ENCODE results near the gene IRF7. TPM values are rescaled to one million over a fixed set of nuclear protein-coding genes. Genes with fewer than 3 reads are reported as not detected.

IRF7 gene
- total RNA-seq, 1 donor from 2014 or later: 74.1 TPM

DNA sequence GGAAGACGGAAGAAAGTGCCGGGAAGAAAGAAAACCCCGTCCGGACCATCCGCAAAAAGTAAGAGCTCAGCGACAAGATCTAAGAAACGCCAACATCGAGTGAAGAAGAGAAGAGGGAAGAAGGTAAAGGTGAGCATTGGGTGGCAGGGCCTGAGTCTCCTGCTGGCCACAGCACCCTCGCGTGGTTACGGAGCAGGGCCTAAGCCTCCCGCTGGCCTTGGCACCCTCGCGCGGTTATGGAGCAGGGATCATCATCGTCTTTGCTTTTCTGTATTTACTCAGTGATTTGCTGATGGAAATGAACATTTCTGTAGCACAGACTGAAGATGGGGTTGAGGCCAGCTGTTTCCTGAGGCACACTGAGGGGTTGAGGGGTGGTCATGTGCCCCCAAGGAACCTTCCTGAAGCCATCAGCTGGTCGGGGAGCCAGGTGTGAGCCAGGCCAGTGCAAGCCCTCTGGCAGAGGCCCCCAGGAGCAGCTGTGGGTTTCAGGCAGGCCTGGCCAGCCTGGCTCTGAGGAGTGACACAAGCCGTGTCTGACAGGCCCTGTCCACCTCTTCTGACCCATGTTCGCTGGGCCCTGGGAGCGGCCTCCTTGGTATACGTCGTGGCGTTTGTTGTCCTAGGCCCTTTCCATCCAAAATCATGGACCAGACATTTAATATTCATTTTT lies 14.0 kb downstream of the IRF7 start:
- H3K4me1 Mint-ChIP-seq: no peaks in the 10 kb centered on the region
- intact Hi-C loops (cut with micrococcal nuclease): no loop called here
- no peak for ATAC-seq (ENCODE audit: low read depth)

DNA sequence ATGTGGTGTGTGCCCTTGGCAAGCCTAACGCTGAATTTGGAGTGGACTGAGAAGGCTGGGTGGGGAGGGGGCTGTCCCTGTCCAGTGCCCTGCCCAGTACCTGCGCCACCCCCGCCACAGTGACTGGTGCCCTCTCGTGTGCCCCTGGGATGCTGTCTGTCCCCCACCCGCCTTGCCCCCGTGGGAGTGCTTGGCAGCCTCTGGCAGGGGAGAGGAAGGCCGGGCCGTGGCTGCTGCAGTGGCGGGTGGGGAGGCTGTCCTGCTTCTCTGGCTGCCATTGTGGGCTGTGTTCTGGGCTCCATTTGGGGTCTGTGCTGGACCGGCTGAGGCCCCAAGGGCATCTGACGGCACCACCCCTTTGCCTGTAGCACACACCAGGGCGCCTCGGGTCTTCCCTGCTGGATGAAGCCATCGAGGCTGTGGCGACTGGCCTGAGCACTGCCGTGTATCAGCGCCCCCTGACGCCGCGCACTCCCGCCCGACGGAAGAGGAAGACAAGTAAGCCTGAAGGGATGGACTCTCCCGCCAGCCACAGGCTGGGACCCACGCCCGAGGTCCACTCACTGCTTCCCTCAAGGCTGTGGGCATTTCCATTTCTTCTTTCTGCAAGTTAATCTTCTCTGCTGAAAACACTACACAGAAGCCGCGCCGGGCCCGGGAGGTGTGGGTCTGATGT lies 17.6 kb downstream of the IRF7 start:
- Mint-ChIP-seq H3K27ac (no peak overlapping the region), H3K36me3 (ENCODE audit: low read depth) (peaks cover 82% of the 10 kb centered on the region), H3K9me3 (no peaks in the 10 kb centered on the region), H3K4me3 (no peak overlapping the region), H3K4me1 (no peaks in the 10 kb centered on the region), H3K27me3 (no peaks in the 10 kb centered on the region)
- CTCF ChIA-PET: no interaction called here
- POLR2A ChIA-PET: no interaction called here
- no peak for ATAC-seq (ENCODE audit: low read depth)
- no peak for TF ChIP-seq CTCF (IDR thresholded peaks at IDR 0.05)
- no peak for DNase-seq
- intact Hi-C loops (cut with micrococcal nuclease): no loop called here

More for the DNA sequence above, 14.0 kb downstream of the IRF7 start:
- H3K36me3 Mint-ChIP-seq (ENCODE audit: low read depth): peaks cover 78% of the 10 kb centered on the region
- no peak overlapping the region for H3K27ac Mint-ChIP-seq
- CTCF ChIA-PET: no interaction called here
- no peaks in the 10 kb centered on the region for H3K27me3 Mint-ChIP-seq
- no peak overlapping the region for H3K4me3 Mint-ChIP-seq
- POLR2A ChIA-PET: no interaction called here
- TF ChIP-seq CTCF (IDR thresholded peaks at IDR 0.05): no peak
- H3K9me3 Mint-ChIP-seq: no peaks in the 10 kb centered on the region
- no peak for DNase-seq

GRCh38 chr11:597166-597725 lies 18.5 kb downstream of the IRF7 start:
- H3K27ac Mint-ChIP-seq: no peak overlapping the region
- no peak for ATAC-seq (ENCODE audit: low read depth)
- H3K36me3 Mint-ChIP-seq (ENCODE audit: low read depth): peaks cover 86% of the 10 kb centered on the region

DNA sequence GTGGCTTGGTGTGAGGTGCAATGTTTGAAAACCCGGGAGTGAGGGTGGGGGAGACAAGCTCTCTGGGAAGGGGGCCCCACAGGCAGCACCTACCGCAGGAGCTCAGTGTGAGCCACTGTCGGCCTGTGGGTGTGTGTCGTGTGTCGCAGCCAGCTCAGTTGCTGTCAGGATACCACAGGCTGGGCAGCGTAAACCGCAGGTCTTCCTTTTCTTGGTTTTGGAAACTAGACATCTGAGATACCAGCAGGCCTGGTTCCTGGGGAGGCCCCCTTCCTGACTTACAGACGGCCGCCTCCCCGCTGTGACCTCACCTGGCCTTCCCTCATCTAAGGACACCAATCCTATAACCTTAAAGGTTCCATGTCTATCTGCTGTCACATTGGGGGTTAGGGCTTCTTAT lies 19.4 kb downstream of the IRF7 start:
- Mint-ChIP-seq H3K4me1 (no peaks in the 10 kb centered on the region), H3K4me3 (no peak overlapping the region), H3K27me3 (no peaks in the 10 kb centered on the region), H3K36me3 (ENCODE audit: low read depth) (peaks cover 84% of the 10 kb centered on the region), H3K9me3 (no peaks in the 10 kb centered on the region), H3K27ac (no peak overlapping the region)
- intact Hi-C loops (cut with micrococcal nuclease): no loop called here
- ChIA-PET CTCF (no interaction called here), POLR2A (no interaction called here)
- ATAC-seq (ENCODE audit: low read depth) (no peak), DNase-seq (no peak)
- no peak for TF ChIP-seq CTCF (IDR thresholded peaks at IDR 0.05)

More at GRCh38 chr11:597166-597725, 18.5 kb downstream of the IRF7 start:
- H3K27me3 Mint-ChIP-seq: no peaks in the 10 kb centered on the region
- H3K4me1 Mint-ChIP-seq: no peaks in the 10 kb centered on the region
- H3K4me3 Mint-ChIP-seq: no peak overlapping the region
- H3K9me3 Mint-ChIP-seq: no peaks in the 10 kb centered on the region
- TF ChIP-seq CTCF (IDR thresholded peaks at IDR 0.05): no peak
- intact Hi-C loops (cut with micrococcal nuclease): no loop called here
- ChIA-PET POLR2A (no interaction called here), CTCF (no interaction called here)
- no peak for DNase-seq

- H3K4me3 Mint-ChIP-seq: no peak overlapping the region
- CTCF ChIA-PET: no interaction called here
- POLR2A ChIA-PET: no interaction called here
Measured at GRCh38 chr11:595400-595799, 20.4 kb downstream of the IRF7 start.

More at GRCh38 chr11:595400-595799, 20.4 kb downstream of the IRF7 start:
- H3K4me1 Mint-ChIP-seq: no peaks in the 10 kb centered on the region
- ATAC-seq (ENCODE audit: low read depth) (no peak), DNase-seq (no peak)
- TF ChIP-seq CTCF (IDR thresholded peaks at IDR 0.05): no peak
- H3K27ac Mint-ChIP-seq: no peak overlapping the region
- H3K36me3 Mint-ChIP-seq (ENCODE audit: low read depth): peaks cover 88% of the 10 kb centered on the region
- intact Hi-C loops (cut with micrococcal nuclease): no loop called here
- H3K27me3 Mint-ChIP-seq: no peaks in the 10 kb centered on the region
- no peaks in the 10 kb centered on the region for H3K9me3 Mint-ChIP-seq

Measured in activated B cell treated with CpG ODN at 0.5 μM for 24 hours (primary cell).